ENCODE data around the gene TRNT1.

TRNT1 gene

DNA sequence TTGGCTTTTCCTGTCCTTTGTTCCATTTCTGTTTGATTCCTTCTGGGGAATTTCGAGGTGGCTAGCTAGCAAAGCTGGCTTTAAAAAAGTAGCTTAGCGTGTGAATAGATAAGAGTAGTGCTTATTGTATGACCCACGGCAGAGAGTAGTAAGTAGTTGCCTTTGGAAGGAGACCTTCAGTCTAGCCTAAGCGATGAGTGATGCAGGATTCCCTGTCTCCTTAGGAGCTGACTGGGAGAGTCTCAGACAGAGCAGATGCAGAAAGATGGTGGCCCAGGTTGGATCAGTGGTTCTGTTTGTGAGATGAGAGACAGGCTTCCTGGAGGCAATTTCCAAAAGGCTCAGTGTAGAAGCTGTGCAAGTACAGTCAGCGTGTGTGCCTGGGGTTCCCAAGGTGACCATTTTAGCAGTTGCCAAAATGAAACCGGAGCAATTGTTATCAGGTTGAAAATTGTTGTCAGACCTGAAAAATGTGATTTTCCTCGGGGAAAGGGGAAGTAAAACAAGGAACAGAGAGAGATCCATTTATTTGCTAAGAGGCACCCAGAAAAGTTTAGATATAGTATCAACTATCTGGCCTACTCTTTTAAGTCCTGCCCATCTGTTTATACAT is 15.9 kb upstream of the TRNT1 start:
- no peak for DNase-seq (ENCODE audit: low read depth)

DNA sequence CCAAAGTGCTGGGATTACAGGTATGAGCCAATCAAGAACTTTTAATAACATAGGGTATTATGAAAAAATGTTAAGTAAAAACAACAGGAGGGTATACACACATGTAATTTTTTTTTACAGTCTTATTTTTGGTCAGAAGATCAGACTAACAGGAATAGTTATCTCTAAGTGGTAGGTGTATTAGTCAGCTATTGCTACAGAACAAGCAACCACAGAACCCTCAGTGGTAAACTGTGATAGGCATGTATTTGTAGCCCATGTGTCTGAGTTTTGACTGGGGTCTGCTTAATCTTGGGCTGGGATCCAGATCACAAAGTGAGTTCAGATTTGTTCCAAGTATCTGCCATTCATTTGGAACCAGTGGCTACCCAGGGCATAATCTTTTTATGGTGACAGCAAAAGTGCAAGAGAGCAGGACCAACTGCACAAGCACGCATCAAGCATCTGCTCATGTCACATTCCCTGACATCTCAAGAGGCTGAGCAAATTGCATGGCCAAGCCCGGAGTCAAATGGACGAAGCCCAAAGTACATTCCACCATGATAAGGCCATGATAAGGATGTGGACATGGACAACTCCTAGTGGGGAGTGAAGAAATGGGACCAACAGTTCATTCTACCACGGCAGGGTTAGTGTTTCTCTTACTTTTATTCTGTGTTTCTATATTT is 13.6 kb upstream of the TRNT1 start:
- no peak for DNase-seq (ENCODE audit: low read depth)

DNA sequence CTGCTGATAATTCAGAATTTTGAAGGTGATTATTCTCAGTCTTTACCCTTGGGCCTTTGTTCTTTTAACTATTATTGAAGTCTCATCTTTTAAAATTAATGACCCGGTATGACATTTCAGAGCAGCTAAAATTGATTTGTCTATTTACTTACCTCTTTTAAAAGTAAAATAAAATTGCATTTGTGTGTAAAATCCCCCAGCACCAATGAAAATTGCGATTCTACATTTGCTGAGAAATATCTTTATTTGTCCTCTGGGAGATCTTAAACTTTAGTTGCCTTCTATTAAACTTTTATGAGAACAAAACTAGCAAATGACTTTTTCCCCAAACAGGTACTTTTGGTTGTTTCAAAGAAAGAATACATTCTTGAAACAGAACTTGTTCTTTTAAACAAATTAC is 9.1 kb upstream of the TRNT1 start:
- DNase-seq (ENCODE audit: low read depth), result no peak

DNA sequence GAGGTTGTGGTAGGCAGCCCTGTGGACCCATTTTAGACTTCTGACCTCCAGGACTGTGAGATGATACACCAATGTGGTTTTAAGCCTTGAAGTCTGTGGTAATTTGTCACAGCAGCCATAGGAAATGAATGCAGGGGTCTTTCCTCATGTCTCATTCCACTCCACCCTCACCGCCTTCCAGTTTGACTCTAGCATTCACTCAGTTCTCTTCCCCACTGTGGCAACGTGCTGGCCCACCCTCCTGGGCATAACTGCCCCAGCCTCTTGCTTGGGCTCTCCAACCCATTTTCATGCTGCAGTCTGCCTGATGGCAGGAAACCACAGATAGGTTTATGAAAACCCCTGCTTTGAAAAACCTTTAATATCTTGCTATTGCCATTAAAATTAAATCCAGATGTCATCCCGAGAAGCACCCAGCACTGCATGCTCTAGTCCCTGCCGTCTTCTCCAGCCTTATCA is 7.3 kb upstream of the TRNT1 start:
- no peak for DNase-seq (ENCODE audit: low read depth)

- no peak for DNase-seq (ENCODE audit: low read depth)
Measured at GRCh38 chr3:3125977-3126376, 763 bp upstream of the TRNT1 start.

DNA sequence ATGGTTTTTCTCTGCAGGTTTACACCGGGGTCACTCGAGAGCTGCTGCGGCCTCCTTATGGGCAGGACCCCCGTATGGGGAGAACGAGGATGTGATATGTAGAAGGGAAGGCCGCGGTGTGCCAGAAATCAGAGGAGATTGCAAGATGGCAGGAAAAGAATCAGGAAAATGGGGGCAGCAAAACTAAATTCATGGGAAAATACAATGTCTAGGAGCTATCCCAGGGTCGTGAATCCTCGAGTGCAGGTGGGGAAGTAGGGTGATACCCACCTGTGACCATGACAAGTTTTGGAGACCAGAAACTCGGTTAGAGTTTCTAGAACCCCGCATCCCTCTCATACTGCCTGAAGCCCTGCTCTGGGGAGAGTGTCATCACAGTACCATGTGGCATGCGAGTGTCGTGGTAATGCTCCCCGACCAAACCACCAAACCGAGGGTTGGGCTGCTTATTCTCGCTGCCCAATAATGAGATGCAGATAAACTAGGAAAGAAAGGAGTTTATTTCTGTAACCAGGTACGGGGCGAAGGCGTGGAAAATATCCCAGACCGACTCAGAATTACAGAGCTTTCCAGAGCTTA is 781 bp downstream of the TRNT1 start:
- peak; percentile 9 for DNase-seq (ENCODE audit: low read depth)

GRCh38 chr3:3129579-3129978 is 2.8 kb downstream of the TRNT1 start:
- no peak for DNase-seq (ENCODE audit: low read depth)

- no peak for DNase-seq (ENCODE audit: low read depth)
Measured at GRCh38 chr3:3133500-3133899, 6.8 kb downstream of the TRNT1 start.

DNA sequence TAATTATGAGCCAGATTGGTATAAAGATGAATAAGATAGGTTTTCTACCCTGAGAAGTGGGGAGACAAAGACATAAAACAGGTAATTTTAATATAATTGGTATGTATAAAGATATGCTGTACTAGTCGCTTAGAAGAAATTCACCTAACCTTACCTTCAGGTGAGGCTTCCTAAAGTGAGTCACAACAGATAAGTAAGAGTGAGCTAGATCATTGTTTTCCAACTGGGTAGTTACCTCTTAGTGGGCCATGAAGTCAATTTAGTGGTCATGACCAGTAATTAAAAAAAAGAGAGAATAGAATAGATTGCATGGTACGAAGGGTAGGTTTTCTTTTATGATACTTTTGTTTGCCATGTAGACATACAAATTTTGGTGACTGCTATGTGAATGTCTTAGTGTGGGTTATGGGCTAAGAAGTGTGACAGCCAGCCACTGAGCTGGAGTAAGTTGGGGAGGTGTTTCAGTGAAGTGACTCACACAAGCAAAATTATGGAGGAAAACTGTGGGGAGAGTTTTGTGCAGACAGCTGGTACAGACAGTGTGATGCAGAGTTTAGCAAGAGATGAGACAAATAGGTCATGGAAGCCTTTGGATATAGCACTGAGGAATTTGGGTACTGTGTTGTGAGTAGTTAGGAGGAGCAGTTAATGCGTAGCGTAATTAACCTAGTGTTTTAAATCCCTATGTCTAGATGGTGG is 8.2 kb downstream of the TRNT1 start:
- DNase-seq (ENCODE audit: low read depth), result no peak

DNA sequence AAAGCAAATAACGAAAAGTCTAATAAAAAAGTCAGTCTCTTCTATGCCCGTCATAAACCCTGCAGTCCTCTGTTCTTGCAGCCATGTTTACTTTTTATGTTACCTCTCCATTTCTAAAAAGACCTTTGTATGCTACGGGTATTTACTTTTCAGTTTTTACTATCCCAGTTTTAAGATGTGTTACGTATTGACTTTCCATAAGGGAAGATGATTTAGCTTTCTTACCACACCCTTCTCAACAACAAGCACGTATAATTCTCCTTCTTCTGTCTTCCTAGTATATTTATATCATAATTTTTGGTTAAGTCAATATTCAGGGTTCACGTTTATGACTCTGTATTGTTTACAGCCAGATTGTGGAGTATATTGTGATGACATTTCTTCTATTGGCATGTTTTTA is 10.8 kb downstream of the TRNT1 start:
- no peak for DNase-seq (ENCODE audit: low read depth)

GRCh38 chr3:3141939-3142338 is 15.2 kb downstream of the TRNT1 start:
- DNase-seq (ENCODE audit: low read depth), result no peak

GRCh38 chr3:3145831-3146230 is 19.1 kb downstream of the TRNT1 start:
- DNase-seq (ENCODE audit: low read depth), result no peak

DNA sequence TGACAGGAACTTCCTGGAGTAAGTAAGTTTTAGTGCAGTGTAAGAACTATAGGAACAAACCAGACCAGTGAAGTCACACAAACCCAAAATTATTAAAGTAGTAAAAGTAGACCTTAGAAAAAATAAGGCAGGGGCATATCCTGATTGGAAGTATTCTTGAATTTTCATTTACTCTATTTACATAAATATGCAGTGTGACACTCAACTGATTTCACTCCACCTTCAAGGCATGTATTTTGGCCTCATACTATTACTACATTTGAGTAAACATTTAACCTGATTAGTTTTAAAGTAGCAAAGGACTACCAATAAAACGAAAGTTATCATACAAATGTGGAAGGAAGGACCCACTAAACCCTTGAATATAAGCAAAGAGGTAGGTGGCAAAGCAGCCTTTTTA is 22.8 kb downstream of the TRNT1 start:
- DNase-seq (ENCODE audit: low read depth), result no peak

DNA sequence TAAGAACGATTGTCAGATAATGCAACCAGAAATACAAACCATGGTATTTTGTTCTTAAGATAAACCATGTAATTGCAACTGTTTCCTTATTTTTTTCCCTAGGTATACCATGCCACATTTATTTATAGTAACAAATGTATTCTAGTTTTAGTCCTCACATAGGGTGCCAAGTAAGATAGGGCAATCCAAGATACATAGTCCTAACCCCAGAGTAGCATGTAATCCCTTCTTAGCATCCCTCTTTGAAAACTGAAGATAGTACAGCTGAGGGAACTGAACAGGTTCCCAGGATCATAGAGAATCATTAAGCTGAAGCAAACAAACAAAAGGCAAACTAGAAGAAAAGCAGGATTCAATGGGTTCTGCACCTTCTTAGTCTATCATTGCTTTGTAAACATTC is 24.8 kb downstream of the TRNT1 start:
- no peak for DNase-seq (ENCODE audit: low read depth)

DNA sequence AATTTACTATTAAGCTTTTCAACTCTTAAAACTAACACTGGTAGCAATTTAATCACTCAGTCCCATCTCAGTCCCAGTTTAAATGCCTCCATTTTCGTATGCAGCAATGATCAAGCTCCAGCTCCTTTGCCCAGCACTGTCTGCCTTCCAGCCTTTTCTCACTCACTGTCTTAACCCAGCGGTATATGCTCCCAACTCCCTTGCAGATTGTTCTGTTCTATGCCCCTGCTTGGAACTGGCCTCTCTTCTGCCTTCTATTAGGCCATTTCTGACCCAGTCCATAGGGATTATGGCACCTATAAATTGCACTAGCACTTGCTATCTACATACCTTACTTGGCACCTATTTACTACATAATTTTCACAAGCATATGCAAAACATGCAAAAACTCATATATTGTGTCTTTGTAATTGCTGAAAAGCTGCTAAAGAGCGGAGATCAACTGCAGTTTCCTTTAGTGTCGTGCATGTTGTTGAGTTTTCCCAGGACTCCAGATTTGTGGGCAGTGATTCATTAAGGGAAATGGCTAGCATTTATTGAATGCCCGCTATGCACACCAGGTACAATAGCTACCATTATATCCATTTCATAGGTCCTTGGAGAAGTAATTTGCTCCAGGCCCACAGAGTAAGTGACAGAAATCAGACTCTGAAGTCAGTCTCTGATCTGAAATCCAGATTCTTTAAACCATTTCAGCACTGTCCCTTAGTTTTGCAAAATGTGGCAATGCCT is 28.3 kb downstream of the TRNT1 start:
- no peak for DNase-seq (ENCODE audit: low read depth)

DNA sequence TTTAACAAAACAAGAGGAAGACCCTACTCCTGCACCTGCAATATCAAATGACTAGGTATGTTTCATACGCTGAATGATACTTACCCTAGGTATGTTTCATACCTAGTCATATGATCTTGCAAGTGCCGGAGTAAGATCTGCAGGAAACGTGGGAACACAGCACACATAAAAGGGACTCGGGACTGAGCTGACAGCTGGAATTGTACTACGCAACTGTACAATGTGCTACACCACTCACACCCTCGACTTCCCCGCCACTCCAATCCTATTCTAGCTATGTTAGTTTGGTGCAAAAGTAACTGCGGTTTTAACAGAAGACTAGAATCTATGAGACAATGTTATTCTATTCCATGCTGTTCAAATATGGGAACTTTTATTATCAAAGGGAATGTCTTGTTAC is 30.7 kb downstream of the TRNT1 start:
- DNase-seq (ENCODE audit: low read depth), result no peak

- no peak for DNase-seq (ENCODE audit: low read depth)
Measured at GRCh38 chr3:3160826-3161225, 34.1 kb downstream of the TRNT1 start.

GRCh38 chr3:3165241-3165640 is 38.5 kb downstream of the TRNT1 start:
- no peak for DNase-seq (ENCODE audit: low read depth)

- DNase-seq (ENCODE audit: low read depth), result no peak
Measured at GRCh38 chr3:3165650-3166049, 38.9 kb downstream of the TRNT1 start.

DNA sequence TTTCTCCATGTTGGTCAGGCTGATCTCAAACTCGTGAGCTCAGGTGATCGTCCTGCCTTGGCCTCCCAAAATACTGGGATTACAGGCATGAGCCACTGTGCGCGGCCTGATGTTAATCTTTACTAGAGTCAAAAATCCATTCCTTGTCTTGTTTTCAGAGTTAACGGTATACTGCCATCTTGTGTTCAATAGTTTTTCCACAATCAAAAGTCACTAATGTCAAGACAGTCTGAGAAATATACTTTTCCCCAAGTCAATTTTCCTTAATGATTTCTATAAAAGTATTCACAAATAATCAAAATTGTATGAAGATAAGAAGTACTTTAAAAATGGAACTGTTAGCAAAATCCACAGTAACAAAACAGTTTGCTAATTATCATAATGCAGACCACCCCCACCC is 44.3 kb downstream of the TRNT1 start:
- DNase-seq (ENCODE audit: low read depth), result no peak

- no peak for DNase-seq (ENCODE audit: low read depth)
Measured at GRCh38 chr3:3172627-3173026, 45.9 kb downstream of the TRNT1 start.

DNA sequence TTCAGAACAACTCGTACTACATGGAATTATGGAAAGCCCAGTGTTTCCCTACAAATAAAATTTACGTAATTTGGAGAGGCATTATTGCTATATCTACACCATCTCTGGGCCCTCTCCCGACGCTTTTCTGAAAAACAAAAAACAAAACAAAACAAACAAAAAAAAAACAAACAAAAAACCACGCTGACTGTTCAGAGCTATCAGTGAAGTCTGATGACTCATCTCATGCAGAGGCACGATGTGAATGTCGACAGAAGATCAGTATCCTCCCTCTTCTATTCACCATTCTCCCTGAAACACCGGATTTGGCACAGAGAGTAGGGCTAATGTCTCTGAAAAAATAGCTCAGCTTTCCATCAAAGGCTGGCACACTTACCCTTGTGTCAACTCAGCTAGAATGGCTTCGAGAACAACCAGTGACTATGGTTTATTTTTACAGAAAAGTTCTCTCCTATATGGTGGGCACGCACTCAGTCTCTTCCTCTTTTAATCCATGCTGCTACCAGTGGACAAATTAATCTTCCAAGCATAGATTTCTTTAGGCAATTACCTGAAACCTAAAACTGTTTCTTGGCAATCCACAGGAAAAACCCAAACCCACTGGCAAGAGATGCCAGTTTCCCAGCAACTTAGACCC is 51.2 kb downstream of the TRNT1 start:
- peak; percentile 7 for DNase-seq (ENCODE audit: low read depth)
